ENCODE data around the gene EDEM1.

DNA sequence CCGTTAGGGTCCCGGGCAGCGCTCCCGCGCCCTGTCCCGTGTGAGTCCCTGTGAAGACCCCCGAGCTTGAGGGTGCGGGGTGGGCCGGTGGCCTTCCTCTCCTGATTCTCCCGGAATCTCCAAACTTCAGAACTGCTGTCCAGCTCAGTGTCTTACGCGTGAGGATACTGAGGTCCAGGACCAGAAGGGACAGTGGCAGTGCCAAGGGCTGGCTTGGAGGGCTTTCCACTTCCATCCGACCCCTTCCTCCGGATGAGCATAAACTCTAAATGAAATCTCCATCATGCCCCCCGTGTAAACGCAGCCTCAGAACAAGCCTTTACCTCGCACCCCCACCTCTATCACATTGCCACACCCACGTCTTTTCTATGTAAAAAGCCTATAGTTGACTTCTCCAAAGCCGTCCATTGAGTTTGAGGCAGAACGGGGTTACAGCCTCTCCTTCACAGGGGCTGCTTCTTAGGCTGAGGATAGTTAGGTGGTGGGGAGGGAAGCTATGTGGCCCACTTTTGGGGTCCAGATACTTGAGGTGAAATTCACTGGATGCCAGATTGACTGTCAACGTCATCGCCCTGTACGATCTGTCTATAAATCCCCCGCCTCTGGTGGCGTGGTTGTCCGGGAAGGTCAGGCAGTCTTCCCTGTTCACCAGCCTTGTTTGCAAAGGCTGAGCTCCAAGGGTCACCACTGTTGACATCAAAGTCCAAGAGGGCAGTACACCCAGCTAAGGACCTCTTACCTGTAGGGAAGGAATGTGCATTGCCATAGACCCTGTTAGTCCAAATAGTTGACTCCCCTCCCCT lies 1.1 kb downstream of the EDEM1 start:
- TF ChIP-seq, protein P1, sequence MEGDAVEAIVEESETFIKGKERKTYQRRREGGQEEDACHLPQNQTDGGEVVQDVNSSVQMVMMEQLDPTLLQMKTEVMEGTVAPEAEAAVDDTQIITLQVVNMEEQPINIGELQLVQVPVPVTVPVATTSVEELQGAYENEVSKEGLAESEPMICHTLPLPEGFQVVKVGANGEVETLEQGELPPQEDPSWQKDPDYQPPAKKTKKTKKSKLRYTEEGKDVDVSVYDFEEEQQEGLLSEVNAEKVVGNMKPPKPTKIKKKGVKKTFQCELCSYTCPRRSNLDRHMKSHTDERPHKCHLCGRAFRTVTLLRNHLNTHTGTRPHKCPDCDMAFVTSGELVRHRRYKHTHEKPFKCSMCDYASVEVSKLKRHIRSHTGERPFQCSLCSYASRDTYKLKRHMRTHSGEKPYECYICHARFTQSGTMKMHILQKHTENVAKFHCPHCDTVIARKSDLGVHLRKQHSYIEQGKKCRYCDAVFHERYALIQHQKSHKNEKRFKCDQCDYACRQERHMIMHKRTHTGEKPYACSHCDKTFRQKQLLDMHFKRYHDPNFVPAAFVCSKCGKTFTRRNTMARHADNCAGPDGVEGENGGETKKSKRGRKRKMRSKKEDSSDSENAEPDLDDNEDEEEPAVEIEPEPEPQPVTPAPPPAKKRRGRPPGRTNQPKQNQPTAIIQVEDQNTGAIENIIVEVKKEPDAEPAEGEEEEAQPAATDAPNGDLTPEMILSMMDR (conservative IDR thresholded peaks at IDR 0.05 in 1 of 2, IDR thresholded peaks at IDR 0.05 in 1 of 2; ENCODE audit: extremely low read depth in 1 of 2, insufficient read depth in 1 of 2, low read depth in 1 of 2, low read length in 2 of 2): no peak
- TF ChIP-seq EZH2 (IDR thresholded peaks at IDR 0.05; ENCODE audit: borderline replicate concordance, low read length): no peak

Data from mammary epithelial cell (primary cell).